NCI-H774 (cell line): ENCODE results near the gene PIR.

ENCODE experiments used
- DNase-seq: peaks from one replicate; lab custom pipeline; 2025; lab: John Stamatoyannopoulos, UW

The PIR gene

DNA sequence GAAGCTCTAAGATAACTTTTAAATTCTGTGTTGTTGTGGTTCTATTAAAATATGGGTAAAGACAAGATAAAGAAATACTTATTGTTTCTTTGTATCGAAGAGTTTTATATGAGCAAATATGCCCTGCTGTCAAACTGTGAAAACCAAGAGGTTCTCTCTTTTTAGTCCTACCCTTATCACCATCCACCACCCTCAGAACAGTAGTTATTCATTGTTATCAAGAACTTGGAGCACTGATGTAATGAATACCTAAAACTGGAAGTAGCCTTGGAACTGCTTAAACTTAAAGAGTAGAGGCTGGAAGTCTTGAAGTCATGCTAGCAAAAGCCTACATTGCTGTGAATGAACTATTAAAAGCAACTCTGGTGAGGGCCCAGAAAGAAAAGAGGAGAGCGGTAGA is 9.2 kb downstream of the PIR start:
- no peak for DNase-seq

DNA sequence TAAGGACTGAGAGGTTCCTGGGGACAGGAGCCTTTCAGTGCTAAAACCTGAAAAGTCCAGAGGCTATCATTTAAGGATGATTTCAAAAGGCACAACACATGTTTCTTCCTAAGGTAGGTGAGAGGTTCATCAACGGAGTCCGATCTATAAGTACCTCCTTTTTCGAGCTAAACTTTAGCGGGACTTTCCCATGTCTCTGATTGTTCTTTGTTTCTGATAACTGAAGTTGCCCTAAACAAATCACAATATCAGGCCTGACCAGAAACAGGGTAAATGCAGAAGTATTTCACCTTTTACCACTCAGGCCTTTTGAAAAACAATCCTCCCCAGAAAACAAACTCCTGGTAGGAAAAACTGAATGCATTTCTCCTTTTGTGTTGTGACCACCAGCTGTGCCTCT is 17.6 kb downstream of the PIR start:
- DNase-seq: no peak

GRCh38 chrX:15475021-15475420 is 18.1 kb downstream of the PIR start:
- no peak for DNase-seq

- no peak for DNase-seq
Observed at GRCh38 chrX:15474028-15474427, 19.1 kb downstream of the PIR start.

DNA sequence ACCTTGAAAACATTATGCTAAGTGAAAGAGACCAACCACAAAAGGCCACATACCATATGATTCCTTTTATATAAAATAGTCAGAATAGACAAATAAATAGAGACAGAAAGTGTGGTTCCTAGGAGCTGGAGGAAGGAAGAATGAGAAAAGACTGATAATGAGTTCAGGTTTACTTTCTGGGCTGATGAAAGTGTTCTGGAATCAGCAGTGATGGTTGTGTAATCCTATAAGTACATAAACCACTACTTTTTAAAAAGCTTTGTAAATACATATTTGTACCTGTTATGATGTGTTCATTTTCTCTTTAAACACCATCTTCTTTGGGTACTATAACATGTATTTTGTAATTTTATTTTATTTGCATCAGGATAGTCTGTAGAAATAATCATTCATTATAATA is 20.6 kb downstream of the PIR start:
- no peak for DNase-seq

DNA sequence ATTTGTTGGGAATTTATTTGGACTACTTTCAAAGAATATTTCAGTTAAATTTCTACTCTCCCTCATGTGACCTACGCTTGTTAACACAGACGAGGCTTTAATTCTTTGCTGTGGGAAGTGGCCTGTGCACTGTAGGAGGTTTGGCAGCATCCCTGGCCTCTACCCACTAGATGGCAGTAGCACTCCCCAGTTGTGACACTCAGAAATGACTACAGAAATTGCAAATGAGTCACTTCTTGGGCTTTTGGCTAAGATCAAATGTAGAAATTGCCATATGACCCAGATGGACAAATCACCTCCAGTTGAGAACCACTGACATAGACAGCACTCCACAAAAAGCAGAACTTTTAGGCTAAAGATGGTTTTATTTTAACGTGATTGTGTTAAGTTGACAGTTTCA is 22.1 kb downstream of the PIR start:
- peak; percentile 5 for DNase-seq

DNA sequence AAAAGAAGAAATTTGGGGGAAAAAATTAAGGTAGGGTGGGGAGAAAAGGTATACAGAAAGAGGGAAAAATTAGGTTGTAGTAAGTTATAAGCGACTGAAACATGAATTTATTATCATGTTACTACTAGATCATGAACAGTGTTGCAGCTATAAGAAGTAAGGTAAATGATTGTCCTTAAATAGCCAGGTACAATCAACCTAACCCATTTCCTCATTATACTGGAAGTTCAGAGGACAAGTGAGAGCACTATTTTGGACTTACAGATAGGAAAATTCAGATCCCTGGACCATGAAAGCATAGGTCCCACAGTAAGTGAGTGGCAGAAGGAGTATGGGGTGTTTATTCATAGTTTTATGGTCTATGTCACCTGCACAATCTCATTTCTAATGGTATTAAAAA is 23.5 kb downstream of the PIR start:
- no peak for DNase-seq

GRCh38 chrX:15468036-15468435 is 25.1 kb downstream of the PIR start:
- DNase-seq: no peak

DNA sequence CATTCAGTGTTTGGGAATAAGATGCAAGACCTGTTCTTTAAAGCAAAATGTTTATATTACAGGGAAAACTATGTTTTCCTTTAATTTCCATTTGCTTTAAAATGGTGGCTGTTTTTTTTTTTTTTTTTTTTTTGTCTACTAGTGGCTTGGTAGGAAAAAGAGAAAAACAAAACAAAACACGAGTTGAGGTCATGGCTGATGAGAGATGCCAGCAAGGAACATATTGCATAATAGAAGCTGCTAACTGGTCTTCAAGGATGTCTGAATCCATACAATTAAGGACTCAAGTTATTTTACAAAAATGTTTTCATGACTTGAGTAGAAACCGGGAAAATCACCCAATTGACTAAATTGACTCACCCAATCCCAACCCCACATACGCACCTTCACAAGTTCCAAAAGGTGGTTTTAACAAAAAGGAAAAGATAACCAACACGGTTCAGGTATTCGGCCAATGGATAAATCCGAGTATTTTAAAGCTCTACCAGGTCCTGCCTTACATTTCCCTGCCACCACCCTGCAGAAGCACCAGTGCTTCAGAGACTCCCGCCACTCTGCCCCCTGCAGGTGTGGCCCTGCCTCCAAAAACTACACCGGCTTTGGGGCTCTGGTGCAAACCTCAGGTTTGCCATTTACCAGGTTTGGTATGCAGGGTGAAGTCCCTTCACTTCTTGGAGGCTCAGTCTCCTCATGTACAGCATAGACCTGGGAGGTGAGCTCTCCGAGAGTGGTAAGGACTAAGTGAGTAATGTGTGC is 27.1 kb downstream of the PIR start:
- DNase-seq: no peak

DNA sequence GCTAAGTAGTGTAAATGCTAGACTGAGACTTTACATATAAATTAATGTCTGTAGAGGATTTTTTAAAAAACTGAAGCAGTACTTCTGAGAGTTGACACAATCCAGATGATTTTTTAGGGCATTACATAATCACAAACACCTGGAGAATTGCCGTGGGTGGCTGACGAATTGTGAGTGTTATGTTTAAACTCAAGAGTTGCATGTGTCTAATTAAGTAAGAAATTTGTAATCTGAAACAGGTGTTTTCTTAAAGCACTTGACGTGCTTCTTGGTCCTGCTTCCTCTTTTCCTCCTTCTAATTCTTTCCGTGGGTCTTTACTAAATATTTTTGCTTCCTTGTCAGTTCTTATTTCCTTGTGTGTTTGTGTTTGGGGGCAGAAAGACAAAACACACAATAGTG is 27.8 kb downstream of the PIR start:
- no peak for DNase-seq

- DNase-seq: no peak
Observed at GRCh38 chrX:15464704-15465103, 28.4 kb downstream of the PIR start.

DNA sequence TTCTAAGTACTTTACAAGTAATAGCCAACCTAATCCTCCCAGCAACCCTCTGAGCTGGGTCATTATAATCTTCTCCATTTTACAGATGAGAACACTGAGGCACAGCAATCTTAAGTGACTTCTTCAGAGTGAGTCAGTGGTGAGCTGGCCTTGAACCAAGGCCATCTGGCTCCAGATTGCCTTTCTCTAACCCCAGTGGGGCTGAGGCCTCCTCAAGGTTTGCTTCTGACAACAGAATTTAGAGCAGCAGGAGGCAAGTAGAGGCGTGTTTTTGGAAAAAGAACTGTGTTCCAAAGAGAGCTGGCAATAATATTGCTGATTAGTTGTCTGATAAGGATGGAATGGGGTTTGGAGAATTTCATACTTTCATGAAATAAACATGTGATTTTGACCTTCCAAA is 41.2 kb downstream of the PIR start:
- DNase-seq: no peak

DNA sequence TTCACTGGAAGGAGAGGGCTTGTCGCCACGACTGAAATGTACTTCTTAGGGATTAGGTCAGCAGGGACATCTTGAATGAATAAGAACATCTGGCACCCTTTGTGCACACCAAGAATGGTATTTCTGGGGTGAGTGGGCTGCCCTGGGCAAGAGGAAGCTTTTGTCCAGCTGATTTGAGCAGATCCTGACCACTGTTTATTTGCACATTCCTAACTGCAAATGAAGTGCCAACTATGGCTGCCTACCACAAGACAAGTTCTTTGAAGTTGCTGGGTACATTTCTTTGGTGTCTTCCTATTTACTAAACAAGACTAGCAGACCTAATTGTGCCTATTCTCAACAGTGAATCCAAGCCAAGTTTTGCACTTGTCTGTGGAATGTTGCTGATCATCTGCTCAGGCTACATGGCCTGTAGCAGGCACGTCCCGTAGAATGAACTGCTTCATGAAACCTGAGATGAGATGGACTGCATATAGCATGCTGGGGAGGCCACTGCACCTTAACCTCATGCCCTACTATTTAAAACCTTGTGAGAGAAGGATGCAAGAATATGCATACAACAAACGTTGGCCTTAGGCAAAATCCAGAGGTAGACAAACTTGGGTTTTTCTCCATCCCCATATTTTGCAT is 45.0 kb downstream of the PIR start:
- no peak for DNase-seq

DNA sequence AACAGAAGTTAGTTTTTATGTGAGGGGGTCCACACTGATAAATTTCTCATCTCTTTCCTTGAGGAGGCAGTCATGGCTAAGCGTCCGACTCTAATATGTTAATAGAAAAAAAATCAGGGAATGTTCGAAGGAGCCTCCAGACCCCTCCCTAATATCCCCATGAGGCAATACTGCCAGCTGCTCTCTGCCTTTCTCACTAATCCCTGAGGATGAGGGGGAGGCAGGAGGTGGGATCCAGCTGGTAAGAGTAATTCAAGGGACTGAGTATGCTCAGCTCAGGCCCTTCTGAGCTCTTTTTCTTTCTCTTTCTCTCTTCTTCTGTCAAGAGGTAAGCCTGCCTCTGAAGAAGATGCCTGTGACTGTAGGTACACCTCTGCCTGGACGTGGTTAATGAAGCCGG is 51.7 kb downstream of the PIR start:
- DNase-seq: no peak

DNA sequence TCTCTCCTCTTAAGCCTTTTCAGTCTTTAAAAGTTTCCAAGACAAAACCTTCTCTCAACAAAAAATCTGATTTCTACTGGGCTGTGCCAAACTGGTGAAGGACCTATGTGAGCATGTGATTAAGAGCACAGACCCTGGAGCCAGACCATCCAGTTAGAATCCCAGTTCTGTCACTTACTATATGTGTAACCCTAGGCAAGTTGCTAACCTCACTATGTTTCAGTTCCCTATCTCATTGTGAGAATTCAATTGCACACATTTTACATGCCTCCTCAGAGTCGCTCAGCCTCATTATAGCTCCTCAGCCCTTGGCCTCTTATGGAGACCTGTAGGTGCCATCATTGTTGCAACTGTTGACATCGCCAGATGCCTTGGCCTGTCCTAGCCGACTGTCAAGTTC is 54.8 kb downstream of the PIR start:
- DNase-seq: no peak

DNA sequence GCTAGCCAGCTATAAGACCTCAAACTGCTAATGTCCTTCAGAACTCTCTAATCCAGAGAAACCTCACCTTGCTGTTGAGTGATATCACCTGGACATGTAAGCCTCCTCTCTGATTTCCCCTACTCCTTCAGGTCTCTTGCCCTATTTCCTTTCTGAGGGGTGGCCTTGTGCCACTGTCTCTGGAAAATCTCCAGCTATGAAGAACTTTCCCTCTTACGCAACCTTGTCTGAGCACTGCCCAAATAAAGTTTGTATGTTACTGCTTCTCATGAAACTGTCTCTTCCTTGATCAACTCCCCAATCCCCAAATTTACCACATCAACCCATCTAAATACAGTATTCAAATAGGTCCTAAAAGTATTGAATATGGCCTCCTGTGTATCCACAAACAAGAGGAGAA is 55.4 kb downstream of the PIR start:
- no peak for DNase-seq

GRCh38 chrX:15435836-15436619 is 57.1 kb downstream of the PIR start:
- DNase-seq: no peak

DNA sequence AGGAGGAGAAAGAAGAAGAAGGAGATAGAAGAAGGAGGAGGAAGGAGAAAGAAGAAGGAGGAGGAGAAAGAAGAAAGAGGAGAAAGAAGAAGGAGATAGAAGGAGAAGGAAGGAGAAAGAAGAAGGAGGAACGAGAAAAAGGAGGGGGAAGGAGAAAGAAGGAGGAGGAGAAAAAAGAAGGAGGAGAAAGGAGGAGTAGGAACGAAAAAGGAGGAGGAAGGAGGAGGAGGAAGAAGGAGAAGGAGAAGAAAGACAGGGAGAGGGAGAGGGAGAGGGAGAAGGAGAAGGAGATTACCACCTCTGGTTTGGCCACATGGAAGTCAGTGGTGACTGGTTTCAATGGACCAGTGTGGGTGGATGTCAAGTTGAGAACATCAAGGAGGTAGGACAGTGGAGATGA is 58.9 kb downstream of the PIR start:
- DNase-seq: no peak

GRCh38 chrX:15430584-15430983 is 62.5 kb downstream of the PIR start:
- no peak for DNase-seq

- DNase-seq: no peak
Observed at GRCh38 chrX:15430076-15430475, 63.1 kb downstream of the PIR start.

- no peak for DNase-seq
Observed at GRCh38 chrX:15425024-15425423, 68.1 kb downstream of the PIR start.

GRCh38 chrX:15418707-15419181 is 74.4 kb downstream of the PIR start:
- DNase-seq: no peak

GRCh38 chrX:15418041-15418706 is 75.0 kb downstream of the PIR start:
- no peak for DNase-seq
